SK-N-SH (cell line): Measurements from ENCODE around the gene PSEN2. TPM values are rescaled to one million over a fixed set of nuclear protein-coding genes. Genes with fewer than 3 reads are reported as not detected.
"Not testable (repeated sequence)": the region's sequence is repeated elsewhere in the genome, so short reads cannot be mapped to it uniquely, and the experiment has no call there.

Experiments
- CTCF ChIA-PET: fragments of 300-600, 350-600 bp; formaldehyde crosslinking; extraction: SDS; loops from one replicate; lab custom pipeline; 2021; lab: Yijun Ruan, JAX
- POLR2A ChIA-PET: fragments of 350-600 bp; sonication (Branson Sonifier 250); formaldehyde crosslinking; extraction: SDS; loops from one replicate; lab custom pipeline; 2020; ENCODE audit warnings: antibody characterized with exemption, inconsistent platforms; lab: Yijun Ruan, JAX
- DNase-seq: peaks from one replicate; pipeline ENCODE4 v3.0.0; 2012
- H2AFZ ChIP-seq: fragments of 200-600 bp; sonication (generic); 2 replicates; pipeline ENCODE4 v1.8.1; 2016; ENCODE audit warnings: antibody characterized with exemption, mild to moderate bottlenecking, low read depth
- H3F3A ChIP-seq: fragments of 200-600 bp; sonication (generic); replicated peaks from 2 replicates; pipeline ENCODE3; 2016; ENCODE audit warnings: antibody characterized with exemption, mild to moderate bottlenecking; ENCODE audit not compliant: insufficient read depth
- H3K27ac ChIP-seq, 2 experiments: fragments of 200-500 bp in 1 of 2; fragments of 200-600 bp in 1 of 2; sonication (Bioruptor generic) in 1 of 2; sonication (generic), shearing (Covaris generic) in 1 of 2; 2 replicates each; pipeline versions ENCODE4 v1.5.1 to v1.6.1; 2014 to 2016; ENCODE audit warnings: low read depth in 2 of 2, inconsistent platforms in 1 of 2, low read length in 1 of 2, mild to moderate bottlenecking in 1 of 2, mixed read lengths in 1 of 2
- H3K27me3 ChIP-seq: fragments of 200-600 bp; sonication (generic), shearing (Covaris generic); 2 replicates; pipeline ENCODE4 v1.6.1; 2016; ENCODE audit warnings: mixed run types; ENCODE audit not compliant: insufficient read depth
- H3K36me3 ChIP-seq, 2 experiments: fragments of 200-500 bp in 1 of 2; fragments of 200-600 bp in 1 of 2; sonication (Bioruptor generic) in 1 of 2; sonication (generic) in 1 of 2; replicated peaks in 1 of 2; 2 replicates each; pipeline versions ENCODE3 to v1.5.1; 2014 to 2016; ENCODE audit warnings: low read length in 1 of 2, mild to moderate bottlenecking in 1 of 2; ENCODE audit not compliant: insufficient read depth in 2 of 2, control insufficient read depth in 1 of 2
- H3K4me1 ChIP-seq, 2 experiments: fragments of 200-500 bp in 1 of 2; fragments of 200-600 bp in 1 of 2; sonication (Bioruptor generic) in 1 of 2; sonication (generic), shearing (Covaris generic) in 1 of 2; 2 replicates each; pipeline versions ENCODE4 v1.5.1 to v1.6.1; 2014 to 2016; ENCODE audit warnings: low read depth in 1 of 2, low read length in 1 of 2, mixed run types in 1 of 2; ENCODE audit not compliant: insufficient read depth in 2 of 2, control insufficient read depth in 1 of 2
- H3K4me2 ChIP-seq: fragments of 200-600 bp; sonication (generic), shearing (Covaris generic); 2 replicates; pipeline ENCODE4 v1.6.1; 2017; ENCODE audit warnings: mixed run types
- H3K4me3 ChIP-seq, 2 experiments: fragments of 200-500 bp in 1 of 2; fragments of 200-600 bp in 1 of 2; sonication (Bioruptor generic) in 1 of 2; sonication (generic), shearing (Covaris generic) in 1 of 2; 2 replicates each; pipeline versions ENCODE4 v1.5.1 to v1.8.1; 2014 to 2016; ENCODE audit warnings: low read depth in 2 of 2, inconsistent platforms in 1 of 2, low read length in 1 of 2, mild to moderate bottlenecking in 1 of 2, mixed read lengths in 1 of 2, moderate library complexity in 1 of 2
- H3K79me2 ChIP-seq: fragments of 200-600 bp; sonication (generic); 2 replicates; pipeline ENCODE4 v1.8.1; 2017; ENCODE audit warnings: mild to moderate bottlenecking; ENCODE audit not compliant: insufficient read depth
- H3K9ac ChIP-seq: fragments of 200-600 bp; sonication (generic); 2 replicates; pipeline ENCODE4 v1.6.1; 2017; ENCODE audit warnings: mixed run types
- H3K9me2 ChIP-seq: fragments of 200-600 bp; sonication (generic); 2 replicates; pipeline ENCODE4 v1.6.1; 2017; ENCODE audit warnings: mixed run types
- H3K9me3 ChIP-seq: fragments of 200-600 bp; sonication (generic); 2 replicates; pipeline ENCODE4 v1.6.1; 2017; ENCODE audit warnings: mixed run types, mild to moderate bottlenecking, moderate library complexity
- H4K20me1 ChIP-seq: fragments of 200-600 bp; sonication (generic); 2 replicates; pipeline ENCODE4 v1.6.1; 2017; ENCODE audit warnings: mild to moderate bottlenecking, mixed run types; ENCODE audit not compliant: insufficient read depth
- CHD2 ChIP-seq: fragments of 150-350 bp; IDR thresholded peaks from 2 replicates; pipeline ENCODE4 v1.6.1; 2018; ENCODE audit warnings: low read length; ENCODE audit not compliant: partially characterized antibody
- ELF1 ChIP-seq: IDR thresholded peaks from 2 replicates; pipeline ENCODE4 v1.4.0; 2012
- EZH2phosphoT487 ChIP-seq: fragments of 200-600 bp; sonication (generic); IDR thresholded peaks from 2 replicates; pipeline ENCODE4 v1.6.1; 2017; ENCODE audit warnings: low read depth, mixed run types, mild to moderate bottlenecking, antibody characterized with exemption, moderate library complexity, borderline replicate concordance
- FOSL2 ChIP-seq: IDR thresholded peaks from 2 replicates; pipeline ENCODE4 v1.4.0; 2012; ENCODE audit warnings: low read depth, mild to moderate bottlenecking, moderate library complexity, borderline replicate concordance
- FOXJ3 ChIP-seq: sonication (generic); formaldehyde crosslinking; IDR thresholded peaks from 2 replicates; pipeline ENCODE4 v1.5.1; 2020; ENCODE audit warnings: mild to moderate bottlenecking, missing genetic modification reagents
- GABPA ChIP-seq: IDR thresholded peaks from 2 replicates; pipeline ENCODE4 v1.4.0; 2012; ENCODE audit warnings: low read depth, mild to moderate bottlenecking
- GATA2 ChIP-seq: sonication (generic); formaldehyde crosslinking; IDR thresholded peaks from 2 replicates; pipeline ENCODE4 v1.5.0; 2020; ENCODE audit warnings: mild to moderate bottlenecking, missing genetic modification reagents
- JUND ChIP-seq: IDR thresholded peaks from 2 replicates; pipeline ENCODE4 v1.4.0; 2012
- MEF2A ChIP-seq: IDR thresholded peaks from 2 replicates; pipeline ENCODE4 v1.4.0; 2012; ENCODE audit warnings: low read depth, borderline replicate concordance
- MXI1 ChIP-seq: IDR thresholded peaks from 2 replicates; pipeline ENCODE4 v1.6.1; 2012; ENCODE audit warnings: mild to moderate bottlenecking, low read depth, low read length, improper control_type of control experiment
- POLR2AphosphoS5 ChIP-seq: IDR thresholded peaks from 2 replicates; pipeline ENCODE4 v1.6.1; 2012; ENCODE audit warnings: low read depth, low read length
- RAD21 ChIP-seq: IDR thresholded peaks from 2 replicates; pipeline ENCODE4 v1.6.1; 2012; ENCODE audit warnings: mild to moderate bottlenecking, low read length
- RFX5 ChIP-seq: IDR thresholded peaks from 2 replicates; pipeline ENCODE4 v1.6.1; 2012; ENCODE audit warnings: mild to moderate bottlenecking, improper control_type of control experiment, low read length
- SMC3 ChIP-seq: IDR thresholded peaks from 2 replicates; pipeline ENCODE4 v1.6.1; 2012; ENCODE audit warnings: low read depth, low read length, improper control_type of control experiment
- TAF1 ChIP-seq: IDR thresholded peaks from 2 replicates; pipeline ENCODE4 v1.6.1; 2012; ENCODE audit warnings: low read depth, mild to moderate bottlenecking, low read length, moderate library complexity, borderline replicate concordance
- USF1 ChIP-seq: IDR thresholded peaks from 2 replicates; pipeline ENCODE4 v1.4.0; 2012; ENCODE audit warnings: low read depth, borderline replicate concordance
- YY1 ChIP-seq: IDR thresholded peaks from 2 replicates; pipeline ENCODE4 v1.4.0; 2012; ENCODE audit warnings: low read depth, mild to moderate bottlenecking
- WGBS: methylation state at CpG from one replicate; pipeline ENCODE4 v1.1.6; 2017; ENCODE audit warnings: low lambda C conversion rate; 5-methylcytosine and 5-hydroxymethylcytosine counted together
- polyA plus RNA-seq, 3 experiments: library from polyadenylated mRNA; depleted of rRNA; stranded (reverse); fragments of >200 nt; gene quantifications; 2 replicates each; pipeline ENCODE4 v1.2.3, GENCODE V29; 2012
- TF ChIP-seq, protein P1 (sequence below): IDR thresholded peaks from 2 replicates; pipeline ENCODE4 v1.4.0; 2012; ENCODE audit warnings: low read depth
- TF ChIP-seq, protein P2 (sequence below): fragments of 150-350 bp; IDR thresholded peaks from 2 replicates; pipeline ENCODE4 v1.6.1; 2017; ENCODE audit warnings: antibody characterized with exemption, low read length, low read depth, borderline replicate concordance
- TF ChIP-seq, protein P3 (sequence below): IDR thresholded peaks from 2 replicates; pipeline ENCODE4; 2012

Gene PSEN2
- polyA plus RNA-seq, 1 of the 3 experiments (the other 2 are of a cell fraction): 20.2 TPM

GRCh38 chr1:226846786-226847185, 23.6 kb upstream of the PSEN2 start:
- Histone ChIP-seq H3F3A (no peaks in the 10 kb centered on the region), H3K4me1 (no peaks in the 10 kb centered on the region), H4K20me1 (no peaks in the 10 kb centered on the region), H2AFZ (no peak overlapping the region), H3K27me3 (no peaks in the 10 kb centered on the region), H3K27ac (no peak overlapping the region), H3K9ac (no peak overlapping the region), H3K79me2 (no peaks in the 10 kb centered on the region), H3K4me2 (no peak overlapping the region), H3K9me3 (no peaks in the 10 kb centered on the region), H3K36me3 (no peaks in the 10 kb centered on the region), H3K9me2 (no peaks in the 10 kb centered on the region), H3K4me3 (no peak overlapping the region)
- ChIA-PET POLR2A (interaction anchor here (1.0 kb wide), 1 partner anchor 18 kb away, joined by 3 read pairs; no protein-coding TSS in a partner anchor), CTCF (interaction anchor here (0.7 to 1.2 kb wide), 3 partner anchors 19 to 221 kb away, joined by 3 to 7 read pairs (median 3); no protein-coding TSS in a partner anchor)
- TF ChIP-seq, protein P1, sequence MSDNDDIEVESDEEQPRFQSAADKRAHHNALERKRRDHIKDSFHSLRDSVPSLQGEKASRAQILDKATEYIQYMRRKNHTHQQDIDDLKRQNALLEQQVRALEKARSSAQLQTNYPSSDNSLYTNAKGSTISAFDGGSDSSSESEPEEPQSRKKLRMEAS: no peak
- TF ChIP-seq MXI1 (no peak), MEF2A (no peak), RFX5 (no peak), CHD2 (no peak), ELF1 (no peak), GATA2 (CRISPR knock-in tag) (no peak), TAF1 (no peak), SMC3 (no peak), POLR2AphosphoS5 (no peak), JUND (no peak), RAD21 (no peak), FOXJ3 (CRISPR knock-in tag) (no peak), USF1 (no peak), GABPA (no peak), FOSL2 (no peak), YY1 (no peak), EZH2phosphoT487 (no peak)
- TF ChIP-seq, protein P2, sequence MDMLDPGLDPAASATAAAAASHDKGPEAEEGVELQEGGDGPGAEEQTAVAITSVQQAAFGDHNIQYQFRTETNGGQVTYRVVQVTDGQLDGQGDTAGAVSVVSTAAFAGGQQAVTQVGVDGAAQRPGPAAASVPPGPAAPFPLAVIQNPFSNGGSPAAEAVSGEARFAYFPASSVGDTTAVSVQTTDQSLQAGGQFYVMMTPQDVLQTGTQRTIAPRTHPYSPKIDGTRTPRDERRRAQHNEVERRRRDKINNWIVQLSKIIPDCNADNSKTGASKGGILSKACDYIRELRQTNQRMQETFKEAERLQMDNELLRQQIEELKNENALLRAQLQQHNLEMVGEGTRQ: no peak
- TF ChIP-seq, protein P3, sequence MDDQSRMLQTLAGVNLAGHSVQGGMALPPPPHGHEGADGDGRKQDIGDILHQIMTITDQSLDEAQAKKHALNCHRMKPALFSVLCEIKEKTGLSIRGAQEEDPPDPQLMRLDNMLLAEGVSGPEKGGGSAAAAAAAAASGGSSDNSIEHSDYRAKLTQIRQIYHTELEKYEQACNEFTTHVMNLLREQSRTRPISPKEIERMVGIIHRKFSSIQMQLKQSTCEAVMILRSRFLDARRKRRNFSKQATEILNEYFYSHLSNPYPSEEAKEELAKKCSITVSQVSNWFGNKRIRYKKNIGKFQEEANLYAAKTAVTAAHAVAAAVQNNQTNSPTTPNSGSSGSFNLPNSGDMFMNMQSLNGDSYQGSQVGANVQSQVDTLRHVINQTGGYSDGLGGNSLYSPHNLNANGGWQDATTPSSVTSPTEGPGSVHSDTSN: no peak
- 94% methylated on average over 1 of the region's 1 CpG for WGBS
- DNase-seq: no peak

DNA sequence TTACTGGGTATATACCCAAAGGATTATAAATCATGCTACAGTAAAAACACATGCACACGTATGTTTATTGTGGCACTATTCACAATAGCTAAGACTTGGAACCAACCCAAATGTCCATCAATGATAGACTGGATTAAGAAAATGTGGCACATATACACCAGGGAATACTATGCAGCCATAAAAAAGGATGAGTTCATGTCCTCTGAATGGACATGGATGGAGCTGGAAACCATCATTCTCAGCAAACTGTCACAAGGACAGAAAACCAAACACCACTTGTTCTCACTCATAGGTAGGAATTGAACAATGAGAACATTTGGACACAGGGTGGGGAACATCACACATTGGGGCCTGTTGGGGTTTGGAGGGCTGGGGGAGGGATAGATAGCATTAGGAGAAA, 15.9 kb upstream of the PSEN2 start:
- not testable (repeated sequence) for H3K27ac ChIP-seq

More for the DNA sequence above, 15.9 kb upstream of the PSEN2 start:
- POLR2A ChIA-PET, H2AFZ ChIP-seq, H3K4me3 ChIP-seq, H3K9me2 ChIP-seq, H3K36me3 ChIP-seq, H3K4me2 ChIP-seq, H4K20me1 ChIP-seq, H3K9me3 ChIP-seq, H3K9ac ChIP-seq, H3K79me2 ChIP-seq, H3F3A ChIP-seq, CTCF ChIA-PET, H3K27me3 ChIP-seq, H3K4me1 ChIP-seq, DNase-seq: not testable (repeated sequence)
- WGBS: 81% methylated on average over 1 of the region's 1 CpG
